GM12874 (cell line): Measurements from ENCODE around the gene ELN.

Experiments used
- TF ChIP-seq, protein P1 (sequence below): IDR thresholded peaks from 2 replicates; pipeline ENCODE4 v1.5.1; 2011; ENCODE audit warnings: low read depth, mild to moderate bottlenecking, control low read depth, low read length, moderate library complexity; ENCODE audit not compliant: insufficient read depth

The ELN gene

DNA sequence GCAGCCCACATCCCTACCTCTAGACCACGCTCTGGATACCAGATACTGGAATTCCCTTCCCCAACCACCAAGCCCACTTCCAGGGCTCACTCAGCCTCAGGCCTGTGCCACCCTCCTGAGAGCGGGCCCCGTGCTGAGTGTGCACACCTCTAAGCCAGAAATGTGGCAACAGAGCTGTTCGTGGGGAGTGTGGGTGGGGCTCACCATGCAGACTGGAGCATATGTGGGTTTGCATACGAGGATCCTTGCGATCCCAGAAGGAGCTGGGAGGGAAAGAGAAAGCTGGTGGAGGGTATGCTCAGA lies 42.6 kb downstream of the ELN start:
- TF ChIP-seq, protein P1, sequence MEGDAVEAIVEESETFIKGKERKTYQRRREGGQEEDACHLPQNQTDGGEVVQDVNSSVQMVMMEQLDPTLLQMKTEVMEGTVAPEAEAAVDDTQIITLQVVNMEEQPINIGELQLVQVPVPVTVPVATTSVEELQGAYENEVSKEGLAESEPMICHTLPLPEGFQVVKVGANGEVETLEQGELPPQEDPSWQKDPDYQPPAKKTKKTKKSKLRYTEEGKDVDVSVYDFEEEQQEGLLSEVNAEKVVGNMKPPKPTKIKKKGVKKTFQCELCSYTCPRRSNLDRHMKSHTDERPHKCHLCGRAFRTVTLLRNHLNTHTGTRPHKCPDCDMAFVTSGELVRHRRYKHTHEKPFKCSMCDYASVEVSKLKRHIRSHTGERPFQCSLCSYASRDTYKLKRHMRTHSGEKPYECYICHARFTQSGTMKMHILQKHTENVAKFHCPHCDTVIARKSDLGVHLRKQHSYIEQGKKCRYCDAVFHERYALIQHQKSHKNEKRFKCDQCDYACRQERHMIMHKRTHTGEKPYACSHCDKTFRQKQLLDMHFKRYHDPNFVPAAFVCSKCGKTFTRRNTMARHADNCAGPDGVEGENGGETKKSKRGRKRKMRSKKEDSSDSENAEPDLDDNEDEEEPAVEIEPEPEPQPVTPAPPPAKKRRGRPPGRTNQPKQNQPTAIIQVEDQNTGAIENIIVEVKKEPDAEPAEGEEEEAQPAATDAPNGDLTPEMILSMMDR = no peak

DNA sequence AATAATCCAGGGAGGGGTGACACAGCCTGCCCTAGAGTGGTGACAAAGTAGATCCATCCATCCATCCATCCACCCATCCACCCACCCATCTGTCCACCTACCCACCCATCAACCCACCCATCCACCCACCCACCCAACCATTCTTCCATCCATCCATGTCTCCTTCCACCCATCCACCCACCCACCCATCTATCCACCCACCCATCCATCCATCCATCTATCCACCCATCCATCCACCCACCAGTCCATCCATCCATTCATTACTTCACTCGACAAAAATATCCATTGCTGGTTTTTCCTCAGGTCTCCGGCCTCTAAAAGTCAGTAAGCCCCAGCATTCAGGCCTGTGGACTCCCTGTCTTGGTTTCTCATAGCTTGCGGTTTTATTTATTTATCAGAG lies 43.1 kb downstream of the ELN start:
- TF ChIP-seq, protein P1 = no peak

DNA sequence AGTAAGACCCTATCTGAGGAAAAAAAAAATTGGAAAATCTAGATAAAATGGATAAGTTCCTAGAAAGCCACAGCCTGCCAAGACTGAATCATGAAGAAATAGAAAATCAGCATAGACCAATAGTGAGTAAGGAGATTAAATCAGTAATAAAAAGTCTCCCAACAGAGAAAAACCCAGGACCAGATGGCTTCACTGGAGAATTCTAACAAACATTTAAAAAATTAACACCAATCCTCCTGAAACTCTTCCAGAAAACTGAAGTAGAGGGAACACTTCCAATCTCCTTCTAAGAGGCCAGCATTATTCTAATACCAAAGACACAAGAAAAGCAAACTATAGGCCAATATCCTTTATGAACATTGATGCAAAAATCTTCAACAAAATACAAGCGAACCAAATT lies 46.8 kb downstream of the ELN start:
- TF ChIP-seq, protein P1 = no peak

DNA sequence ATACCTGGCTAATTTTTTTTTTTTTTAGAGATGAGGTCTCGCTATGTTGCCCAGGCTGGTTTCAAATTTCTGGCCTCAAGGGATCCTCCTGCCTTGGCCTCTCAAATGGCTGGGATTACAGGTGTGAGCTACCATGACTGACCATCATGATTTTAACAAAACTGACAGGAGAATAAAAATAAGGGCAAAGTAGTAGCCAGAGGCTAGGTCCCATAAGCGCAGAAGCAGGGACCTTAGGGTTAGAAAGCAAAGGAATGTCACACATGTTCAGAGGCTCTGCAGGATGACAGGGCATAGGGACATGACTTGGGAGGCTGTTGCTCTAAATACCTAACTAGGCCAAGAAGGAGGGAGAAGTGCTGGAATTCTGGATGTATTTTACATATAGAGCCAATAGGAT lies 50.5 kb downstream of the ELN start:
- TF ChIP-seq, protein P1 = no peak

DNA sequence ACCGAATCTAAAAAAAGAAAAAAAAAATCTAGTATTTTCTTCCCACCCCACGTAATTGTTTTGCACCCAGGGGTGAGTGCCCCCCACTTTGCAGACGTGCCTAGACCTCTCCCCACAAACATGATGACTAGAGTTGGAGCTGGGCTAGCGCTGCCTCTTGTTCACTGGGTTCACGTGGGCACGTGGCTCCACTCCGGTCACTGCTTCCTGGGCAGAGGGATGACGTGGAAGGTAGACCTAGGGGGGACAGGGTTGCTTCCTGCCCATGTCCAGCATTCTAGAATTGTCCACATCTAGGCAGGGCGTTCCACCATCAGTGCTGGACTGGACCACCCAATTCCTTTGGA lies 54.8 kb downstream of the ELN start:
- TF ChIP-seq, protein P1 = no peak

DNA sequence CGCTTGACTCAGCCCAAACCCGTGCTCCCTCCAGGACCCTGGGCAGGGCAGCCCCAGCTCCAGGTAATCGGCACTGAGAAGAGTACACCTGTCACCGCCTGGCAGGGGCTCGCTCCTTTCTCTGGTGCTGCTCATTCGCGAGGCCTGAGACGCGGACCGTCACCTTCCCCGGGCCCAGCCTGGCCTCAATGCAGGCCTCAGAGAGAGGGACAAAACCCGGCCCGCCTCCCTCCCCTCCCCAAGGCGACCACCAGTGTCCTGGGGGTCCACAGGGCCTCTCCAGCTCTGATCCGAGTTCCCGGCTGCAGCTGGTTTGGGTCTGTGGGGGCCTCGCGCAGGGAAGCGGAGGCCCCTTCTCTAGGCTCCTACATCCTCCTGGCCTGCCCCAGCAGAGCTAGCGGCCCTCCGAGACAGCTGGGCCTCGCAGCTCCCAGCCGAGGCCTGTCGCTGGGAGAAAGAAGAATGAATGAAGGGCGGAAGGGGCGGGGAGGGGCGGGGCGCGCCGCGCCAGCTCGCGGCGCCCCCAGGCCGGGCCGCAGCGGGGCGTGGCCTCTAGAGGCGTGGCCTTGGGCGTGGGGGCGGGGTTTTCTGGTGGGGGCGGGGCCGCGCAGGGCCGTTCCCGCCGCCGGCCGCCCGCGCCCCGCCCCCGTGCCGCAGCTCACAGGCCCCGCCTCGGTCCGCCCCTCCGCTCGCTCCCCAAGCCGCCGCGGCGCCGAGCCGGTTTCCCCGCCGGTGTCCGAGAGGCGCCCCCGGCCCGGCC lies 55.3 kb downstream of the ELN start, which contains the start of gene LIMK1:
Gene LIMK1 (plus strand): TSS at position 688 of the 760 bp plus-strand sequence. CDS start 187 bp downstream, outside the sequence.
- TF ChIP-seq, protein P1 = no peak

DNA sequence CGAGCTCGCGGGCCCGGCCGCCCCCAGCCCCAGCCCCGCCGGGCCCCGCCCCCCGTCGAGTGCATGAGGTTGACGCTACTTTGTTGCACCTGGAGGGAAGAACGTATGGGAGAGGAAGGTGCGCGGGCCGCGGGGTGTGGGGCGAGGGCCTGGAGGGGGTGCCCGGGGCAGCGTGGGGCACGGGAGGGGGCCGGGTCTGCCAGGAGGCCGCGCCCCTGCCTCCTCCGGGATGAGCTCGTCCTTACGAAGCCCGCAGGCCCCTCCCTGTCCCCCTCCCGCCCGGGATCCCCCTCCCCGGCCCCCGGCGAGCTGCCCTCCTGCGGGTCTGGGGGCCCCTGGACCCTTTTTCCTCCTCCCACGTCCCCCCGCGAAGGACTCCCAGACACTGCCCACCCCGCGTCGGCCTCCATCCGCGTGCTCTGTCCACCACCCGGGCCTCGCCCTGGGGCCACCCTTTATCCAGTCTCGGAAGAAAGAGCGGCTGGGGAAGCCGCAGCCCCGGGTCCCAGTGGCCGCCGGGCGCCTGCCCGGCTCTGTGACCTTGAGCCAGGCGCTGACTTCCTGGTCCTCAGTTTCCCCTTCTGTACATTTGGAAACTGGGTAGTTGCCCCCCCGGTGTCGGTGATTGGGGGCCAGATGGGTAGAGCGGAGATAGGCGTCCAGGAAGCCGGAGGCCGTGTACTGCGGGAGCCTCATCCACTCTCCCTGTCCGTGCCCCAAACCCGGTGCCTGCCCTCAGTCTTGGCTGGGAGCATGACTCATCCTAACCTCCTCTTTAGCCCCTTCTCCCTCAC lies 56.2 kb downstream of the ELN start:
- TF ChIP-seq, protein P1 = no peak
